CD4-positive, alpha-beta T cell (primary cell): ENCODE measurements around the gene TTC9. TPM values are rescaled to one million over a fixed set of nuclear protein-coding genes. Genes with fewer than 3 reads are reported as not detected.

Experiments used
- ATAC-seq: fragments of 200-7000 bp; cut with Tn5 transposase; one replicate; pipeline ENCODE4 v1.10.0; 2022; ENCODE audit warnings: mild to moderate bottlenecking; ENCODE audit not compliant: poor library complexity
- CTCF ChIA-PET: fragments of 350-600 bp; sonication (Branson Sonifier 250); formaldehyde crosslinking; loops from one replicate; lab custom pipeline; 2021; ENCODE audit warnings: antibody characterized with exemption, inconsistent platforms; lab: Charles Lee
- POLR2A ChIA-PET: fragments of 350-600 bp; sonication (Branson Sonifier 250); formaldehyde crosslinking; loops from one replicate; lab custom pipeline; 2021; ENCODE audit warnings: antibody characterized with exemption, inconsistent platforms; lab: Charles Lee
- DNase-seq, 14 experiments: peaks; one replicate each; pipeline ENCODE4 v3.0.0-alpha.2; 2013 to 2020; ENCODE audit warnings: mixed read lengths in 2 of 14
- H3K27ac ChIP-seq, 2 donors: one replicate each; pipeline versions ENCODE4 v1.5.1 to v1.7.0; 2013; ENCODE audit warnings: low read length in 2 of 2, low read depth in 1 of 2, mild to moderate bottlenecking in 1 of 2
- H3K27me3 ChIP-seq, 2 experiments: 1 replicate in 1 of 2; 2 replicates in 1 of 2; pipeline versions ENCODE4 v1.6.1 to v1.7.0; 2013; ENCODE audit warnings: low read length in 2 of 2, control low read depth in 1 of 2, mild to moderate bottlenecking in 1 of 2, moderate library complexity in 1 of 2; ENCODE audit not compliant: insufficient read depth in 2 of 2, control insufficient read depth in 1 of 2
- H3K36me3 ChIP-seq: one replicate; pipeline ENCODE4 v1.6.1; 2013; ENCODE audit warnings: low read length, control low read depth; ENCODE audit not compliant: insufficient read depth
- H3K4me1 ChIP-seq: one replicate; pipeline ENCODE4 v1.6.1; 2013; ENCODE audit warnings: low read length, control low read depth; ENCODE audit not compliant: insufficient read depth
- H3K4me3 ChIP-seq: one replicate; pipeline ENCODE4 v1.5.1; 2013; ENCODE audit warnings: mild to moderate bottlenecking, low read length, moderate library complexity
- H3K9me3 ChIP-seq, 2 experiments: 1 replicate in 1 of 2; 2 replicates in 1 of 2; pipeline versions ENCODE4 v1.6.1 to v1.7.0; 2013; ENCODE audit warnings: low read length in 2 of 2, mild to moderate bottlenecking in 2 of 2, control low read depth in 1 of 2, moderate library complexity in 1 of 2; ENCODE audit not compliant: control insufficient read depth in 1 of 2, insufficient read depth in 1 of 2
- H3K27ac Mint-ChIP-seq: one replicate; pipeline ENCODE4 v1.8.0; 2020; ENCODE audit warnings: mixed read lengths
- H3K27me3 Mint-ChIP-seq: one replicate; pipeline ENCODE4 v1.8.0; 2021; ENCODE audit warnings: mixed read lengths
- H3K36me3 Mint-ChIP-seq: one replicate; pipeline ENCODE4 v1.8.0; 2021; ENCODE audit warnings: low read depth, mixed read lengths
- H3K4me1 Mint-ChIP-seq: one replicate; pipeline ENCODE4 v1.8.0; 2021; ENCODE audit warnings: low read depth, mixed read lengths
- H3K4me3 Mint-ChIP-seq: one replicate; pipeline ENCODE4 v1.8.0; 2020; ENCODE audit warnings: mild to moderate bottlenecking, mixed read lengths
- H3K9me3 Mint-ChIP-seq: one replicate; pipeline ENCODE4 v1.8.0; 2020; ENCODE audit warnings: mixed read lengths
- intact Hi-C, 2 experiments: fragments of 100-400 bp; cut with DNase I in 1 of 2; cut with micrococcal nuclease in 1 of 2; formaldehyde crosslinking; loops; one replicate each; pipeline versions ENCODE4 v1.15.1 to v1.9.0; 2023 to 2025; cut with DNase I, micrococcal nuclease
- total RNA-seq, 174 experiments: library from RNA in 2 of 174; stranded (reverse) in 2 of 174; gene quantifications; one replicate each; pipeline ENCODE4 v1.2.3 and lab custom pipeline; 2021 to 2026
- TF ChIP-seq, protein P1 (sequence below): fragments of 200-600 bp; IDR thresholded peaks from one replicate; pipeline ENCODE4 v1.8.0; 2022; ENCODE audit warnings: antibody characterized with exemption, mild to moderate bottlenecking

Gene TTC9
- total RNA-seq, 2 experiments from 2014 or later, result 6.8 to 7.0 TPM

DNA sequence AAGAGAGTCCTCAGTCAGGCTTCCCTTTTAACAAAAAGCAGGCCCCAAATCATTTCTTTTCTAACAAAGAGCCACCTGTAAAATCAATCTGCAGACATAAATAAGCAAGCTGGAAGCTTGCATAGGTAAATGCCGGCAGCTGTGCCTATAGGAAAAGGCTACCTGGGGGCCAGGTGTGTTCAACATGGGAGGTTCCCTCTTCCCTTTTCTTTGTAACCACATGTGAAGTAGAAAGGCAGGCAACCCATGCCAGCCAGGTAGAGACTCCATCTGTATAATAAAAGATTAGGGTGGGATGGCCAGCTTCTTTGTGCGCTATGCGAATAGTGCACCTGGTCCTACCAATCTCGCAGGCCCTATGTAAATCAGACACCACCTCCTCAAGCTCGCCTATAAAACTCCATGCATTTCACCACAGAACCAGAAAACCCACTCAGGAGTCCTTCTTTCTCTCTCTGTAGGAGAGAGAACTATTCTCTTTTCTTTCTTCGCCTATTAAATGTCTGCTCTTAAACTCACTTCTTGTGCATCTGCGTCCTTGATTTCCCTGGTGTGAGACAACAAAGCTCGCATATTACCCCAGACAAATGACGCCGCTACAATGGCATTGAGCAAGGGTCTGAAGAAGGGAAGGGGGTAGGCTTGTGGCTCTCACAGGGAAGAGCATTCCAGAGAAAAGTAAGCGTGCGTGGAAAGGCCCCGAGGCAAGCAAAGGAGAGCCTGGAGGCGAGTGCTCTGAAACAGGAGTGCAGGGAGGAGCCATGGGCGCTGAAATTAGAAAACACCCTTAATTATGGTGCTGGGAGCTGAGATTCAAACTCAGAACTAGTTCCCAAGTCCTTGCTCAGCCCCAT, 67.2 kb downstream of the TTC9 start:
- no peaks in the 10 kb centered on the region for H3K27me3 Mint-ChIP-seq
- no peak overlapping the region for H3K27ac ChIP-seq
- ATAC-seq (no peak), DNase-seq (no peak)
- intact Hi-C loops, result no loop called here
- ChIA-PET POLR2A (no interaction called here), CTCF (interaction anchor here (1.2 to 1.6 kb wide), 2 partner anchors 48 to 85 kb away, joined by 3 to 4 read pairs; no protein-coding TSS in a partner anchor)
- no peaks in the 10 kb centered on the region for H3K27me3 ChIP-seq
- no peaks in the 10 kb centered on the region for H3K9me3 Mint-ChIP-seq
- no peak overlapping the region for H3K27ac Mint-ChIP-seq
- peaks cover 3% of the 10 kb centered on the region for H3K4me1 Mint-ChIP-seq
- H3K36me3 ChIP-seq, result no peaks in the 10 kb centered on the region
- TF ChIP-seq, protein P1, sequence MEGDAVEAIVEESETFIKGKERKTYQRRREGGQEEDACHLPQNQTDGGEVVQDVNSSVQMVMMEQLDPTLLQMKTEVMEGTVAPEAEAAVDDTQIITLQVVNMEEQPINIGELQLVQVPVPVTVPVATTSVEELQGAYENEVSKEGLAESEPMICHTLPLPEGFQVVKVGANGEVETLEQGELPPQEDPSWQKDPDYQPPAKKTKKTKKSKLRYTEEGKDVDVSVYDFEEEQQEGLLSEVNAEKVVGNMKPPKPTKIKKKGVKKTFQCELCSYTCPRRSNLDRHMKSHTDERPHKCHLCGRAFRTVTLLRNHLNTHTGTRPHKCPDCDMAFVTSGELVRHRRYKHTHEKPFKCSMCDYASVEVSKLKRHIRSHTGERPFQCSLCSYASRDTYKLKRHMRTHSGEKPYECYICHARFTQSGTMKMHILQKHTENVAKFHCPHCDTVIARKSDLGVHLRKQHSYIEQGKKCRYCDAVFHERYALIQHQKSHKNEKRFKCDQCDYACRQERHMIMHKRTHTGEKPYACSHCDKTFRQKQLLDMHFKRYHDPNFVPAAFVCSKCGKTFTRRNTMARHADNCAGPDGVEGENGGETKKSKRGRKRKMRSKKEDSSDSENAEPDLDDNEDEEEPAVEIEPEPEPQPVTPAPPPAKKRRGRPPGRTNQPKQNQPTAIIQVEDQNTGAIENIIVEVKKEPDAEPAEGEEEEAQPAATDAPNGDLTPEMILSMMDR, result no peak
- H3K4me1 ChIP-seq, result peaks cover under 1% of the 10 kb centered on the region
- H3K36me3 Mint-ChIP-seq, result no peaks in the 10 kb centered on the region
- no peak overlapping the region for H3K4me3 Mint-ChIP-seq
- H3K9me3 ChIP-seq, result no peaks in the 10 kb centered on the region
- H3K4me3 ChIP-seq, result no peak overlapping the region

DNA sequence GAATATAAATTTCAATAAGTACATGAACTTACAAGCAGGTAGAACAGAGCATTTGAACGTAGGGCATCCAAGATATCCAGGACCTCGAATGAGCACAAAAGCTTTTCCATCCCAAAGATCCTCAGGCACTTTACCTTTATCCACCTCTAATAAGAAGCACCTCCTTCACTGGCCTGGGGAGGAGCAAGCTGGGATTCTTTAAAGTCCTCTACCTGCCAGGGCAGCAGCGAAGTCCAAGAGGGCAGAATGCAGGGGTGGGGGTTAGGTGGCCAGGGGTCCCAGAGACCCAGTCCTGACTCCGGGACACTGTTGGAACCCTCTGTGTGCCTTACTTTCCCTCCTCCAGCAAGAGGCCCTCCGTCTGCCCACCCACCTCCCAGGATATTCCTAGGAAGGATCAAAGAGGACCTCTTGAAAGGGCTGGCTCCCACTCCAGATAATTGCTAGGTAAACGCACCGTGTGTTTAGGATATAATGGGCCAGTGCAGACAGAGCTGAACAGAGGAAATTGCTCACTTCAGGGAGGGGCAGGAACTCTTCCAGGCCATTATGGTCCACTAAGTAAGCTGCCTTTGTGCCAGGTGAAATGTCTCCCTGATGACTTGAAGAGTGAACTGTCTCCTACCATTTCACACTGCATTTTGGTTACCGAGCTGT, 68.1 kb downstream of the TTC9 start:
- POLR2A ChIA-PET, result no interaction called here
- TF ChIP-seq, protein P1, result no peak
- Histone ChIP-seq H3K36me3 (no peaks in the 10 kb centered on the region), H3K4me3 (no peak overlapping the region), H3K27me3 (no peaks in the 10 kb centered on the region), H3K4me1 (peaks cover 5% of the 10 kb centered on the region), H3K27ac (no peak overlapping the region), H3K9me3 (no peaks in the 10 kb centered on the region)
- Mint-ChIP-seq H3K4me3 (no peak overlapping the region), H3K9me3 (no peaks in the 10 kb centered on the region), H3K27ac (no peak overlapping the region), H3K27me3 (no peaks in the 10 kb centered on the region), H3K4me1 (peaks cover 5% of the 10 kb centered on the region), H3K36me3 (no peaks in the 10 kb centered on the region)
- DNase-seq (no peak), ATAC-seq (no peak)
- CTCF ChIA-PET, result no interaction called here
- intact Hi-C loops, result loop anchor here (5.0 to 10.0 kb wide), 4 partner anchors 68 to 895 kb away; partner anchors contain the start of gene TTC9 (in 1 of the 2)

DNA sequence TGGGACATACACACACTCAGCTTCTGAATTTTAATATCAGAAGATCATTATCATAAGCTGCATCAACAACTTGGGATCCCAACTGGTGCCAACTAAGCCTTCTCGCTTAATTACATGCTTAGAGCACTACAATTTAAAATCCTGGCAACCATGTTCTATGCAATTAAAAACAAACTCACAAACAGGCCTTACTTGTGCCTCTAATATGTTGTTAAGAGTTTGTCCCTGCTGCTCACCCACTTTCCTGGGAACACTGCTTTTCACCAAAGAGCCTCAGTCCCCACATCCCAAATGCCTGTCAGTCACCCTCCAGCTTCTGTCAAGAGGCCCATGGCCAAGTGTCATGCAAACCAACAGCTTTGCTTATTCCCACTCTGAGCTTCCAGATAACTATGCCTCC, 69.7 kb downstream of the TTC9 start:
- H3K27me3 Mint-ChIP-seq, result no peaks in the 10 kb centered on the region
- POLR2A ChIA-PET, result no interaction called here
- no peak for DNase-seq

More for the DNA sequence above, 69.7 kb downstream of the TTC9 start:
- H3K36me3 Mint-ChIP-seq, result no peaks in the 10 kb centered on the region
- CTCF ChIA-PET, result no interaction called here
- no peak overlapping the region for H3K27ac ChIP-seq
- peaks cover 5% of the 10 kb centered on the region for H3K4me1 ChIP-seq
- H3K9me3 Mint-ChIP-seq, result no peaks in the 10 kb centered on the region
- no peak overlapping the region for H3K4me3 ChIP-seq
- no peaks in the 10 kb centered on the region for H3K36me3 ChIP-seq
- no peak for ATAC-seq
- H3K4me3 Mint-ChIP-seq, result no peak overlapping the region
- intact Hi-C loops, result loop anchor here (5.0 to 10.0 kb wide), 4 partner anchors 69 to 897 kb away; partner anchors contain the start of gene TTC9 (in 1 of the 2)
- no peak overlapping the region for H3K27ac Mint-ChIP-seq
- H3K27me3 ChIP-seq, result no peaks in the 10 kb centered on the region
- H3K4me1 Mint-ChIP-seq, result peaks cover 5% of the 10 kb centered on the region
- H3K9me3 ChIP-seq, result no peaks in the 10 kb centered on the region
- TF ChIP-seq, protein P1, result no peak
